ENCODE data around the gene UCN2.
A peak's percentile ranks its signal among the peaks of the same experiment; 100 is the strongest.
"Not testable (repeated sequence)": the region's sequence is repeated elsewhere in the genome, so short reads cannot be mapped to it uniquely, and the experiment has no call there.

Gene UCN2

DNA sequence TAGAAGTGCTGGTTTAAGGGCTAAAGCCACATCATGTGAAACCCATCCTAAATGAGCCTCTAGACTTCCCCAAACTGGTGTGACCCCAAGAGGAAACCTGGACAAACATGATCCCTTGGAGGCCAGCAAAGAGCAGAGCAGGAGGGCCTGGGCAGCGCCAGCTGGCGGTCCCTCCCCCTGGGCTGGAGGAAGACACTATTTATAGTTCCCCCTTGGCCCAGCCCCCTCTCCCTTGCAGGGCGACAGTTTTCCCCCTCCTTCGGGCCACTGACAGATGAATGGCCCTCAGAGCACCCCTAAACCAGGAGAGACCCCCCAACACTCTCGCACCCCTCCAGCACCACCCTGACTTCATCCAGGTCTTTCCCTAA is 2.9 kb downstream of the UCN2 start:
- DNase-seq = peak; percentile 46

DNA sequence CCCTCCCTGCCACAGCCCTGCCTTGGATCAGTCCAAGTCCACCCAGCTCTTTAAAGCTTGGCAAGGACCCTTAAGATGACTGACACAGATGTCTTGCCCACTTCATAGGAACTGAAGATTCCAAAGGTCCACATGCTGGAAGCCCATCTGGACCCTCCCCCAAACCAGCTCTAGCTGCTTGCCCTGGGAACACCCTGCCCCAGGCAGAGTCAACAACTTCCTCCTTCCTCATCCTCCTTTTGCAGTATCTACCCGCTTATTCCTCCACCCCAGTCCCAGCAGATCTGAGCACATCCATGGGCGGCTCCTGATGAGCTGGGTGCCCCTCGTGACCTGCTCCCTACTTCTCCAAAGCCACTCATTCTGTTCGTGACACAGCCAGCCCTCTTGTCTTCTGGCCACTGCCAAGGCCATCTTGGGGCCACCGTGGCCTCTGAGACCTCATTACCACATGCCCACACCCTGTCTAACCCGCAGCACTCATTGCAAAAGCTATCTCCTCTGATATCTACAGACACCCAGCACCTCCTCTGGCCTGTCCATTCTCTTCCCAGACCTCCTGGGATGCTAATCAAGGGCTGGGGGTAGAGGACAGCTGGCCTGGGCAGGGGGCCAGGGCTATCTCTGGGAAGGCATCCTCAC is 5.0 kb downstream of the UCN2 start:
- no peak for DNase-seq

DNA sequence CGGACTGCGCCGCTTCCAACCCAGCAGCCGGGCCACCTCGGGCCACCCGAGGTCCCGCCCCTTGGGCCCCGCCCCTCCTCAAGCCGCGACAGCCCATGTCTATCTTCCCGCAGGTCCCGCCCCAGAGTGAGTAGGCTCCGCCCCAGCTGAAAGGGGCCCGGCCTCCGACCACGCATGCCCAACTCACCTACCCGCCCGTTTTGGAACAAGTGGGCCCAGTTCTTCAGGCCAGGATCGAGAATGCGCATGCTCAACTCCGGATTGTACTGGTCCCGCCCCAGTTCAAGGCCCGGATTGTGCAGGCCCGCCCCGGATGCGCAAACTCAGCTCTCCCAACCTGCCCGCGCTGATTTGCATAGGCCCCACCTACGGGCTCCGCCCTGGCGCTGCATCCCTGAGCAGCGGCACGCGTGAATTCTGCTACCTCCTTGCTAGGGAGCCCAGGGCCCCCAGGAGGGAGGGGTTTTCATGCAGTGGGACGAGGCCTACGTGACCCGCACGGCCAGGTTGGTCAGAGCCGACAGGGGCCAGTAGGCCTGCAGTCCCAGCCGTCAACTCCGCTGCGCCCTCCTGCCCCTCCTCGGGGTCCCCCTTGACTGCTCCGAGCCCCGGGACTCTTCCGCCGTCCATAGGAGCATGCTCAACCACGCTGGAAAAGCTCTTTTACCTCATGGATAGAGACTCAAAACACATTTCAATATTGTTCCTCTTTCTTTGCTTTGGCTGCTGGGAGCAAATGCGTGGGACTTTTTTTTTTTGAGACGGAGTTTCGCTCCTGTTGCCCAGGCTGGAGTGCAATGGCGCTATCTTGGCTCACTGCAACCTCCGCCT is 6.6 kb downstream of the UCN2 start, which contains the start of gene PFKFB4:
Gene PFKFB4 (minus strand): TSS at position 8 of the 831 bp plus-strand sequence. CDS start 26 bp downstream, outside the sequence.
- DNase-seq = peak; percentile 93

DNA sequence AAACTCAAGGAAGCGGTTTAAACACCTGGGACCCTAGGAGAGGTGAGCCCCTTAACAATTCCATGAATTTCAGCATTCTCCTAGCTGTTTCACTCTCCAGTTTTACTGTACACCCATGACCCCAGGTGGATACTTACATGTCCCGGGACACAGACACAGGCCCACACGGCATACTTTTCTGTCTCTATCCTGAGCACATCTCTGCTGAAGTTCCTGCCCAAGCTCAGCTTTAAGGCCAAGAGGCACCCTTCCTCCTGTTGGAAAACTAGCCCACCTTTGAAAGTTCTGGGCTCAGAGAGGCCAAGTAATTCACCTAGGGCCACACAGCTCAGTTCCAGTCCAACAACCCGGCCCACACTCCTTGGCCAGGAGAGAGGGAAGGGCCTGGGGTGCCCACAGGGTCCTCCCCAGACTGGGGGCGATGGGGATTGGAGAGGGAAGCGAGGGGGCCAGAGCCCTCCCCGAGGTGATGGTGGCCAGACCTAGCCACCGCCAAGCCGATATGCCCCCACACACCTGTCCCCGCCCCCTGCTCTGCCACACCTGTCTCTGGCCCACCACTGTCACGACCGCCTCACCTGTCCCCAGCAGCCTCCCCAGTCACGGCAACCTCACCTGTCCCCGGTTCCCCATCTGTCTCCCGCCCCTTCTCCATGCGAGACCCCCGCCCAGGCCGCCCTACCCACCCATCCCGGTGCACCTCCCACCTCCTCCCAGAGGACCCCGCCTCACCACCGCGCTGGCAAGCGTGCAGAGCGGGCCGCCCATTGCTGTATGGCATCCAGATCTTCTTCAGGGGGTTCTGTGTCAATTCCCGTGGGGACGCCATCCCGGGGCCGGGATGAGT is 7.4 kb downstream of the UCN2 start:
- DNase-seq = no peak

DNA sequence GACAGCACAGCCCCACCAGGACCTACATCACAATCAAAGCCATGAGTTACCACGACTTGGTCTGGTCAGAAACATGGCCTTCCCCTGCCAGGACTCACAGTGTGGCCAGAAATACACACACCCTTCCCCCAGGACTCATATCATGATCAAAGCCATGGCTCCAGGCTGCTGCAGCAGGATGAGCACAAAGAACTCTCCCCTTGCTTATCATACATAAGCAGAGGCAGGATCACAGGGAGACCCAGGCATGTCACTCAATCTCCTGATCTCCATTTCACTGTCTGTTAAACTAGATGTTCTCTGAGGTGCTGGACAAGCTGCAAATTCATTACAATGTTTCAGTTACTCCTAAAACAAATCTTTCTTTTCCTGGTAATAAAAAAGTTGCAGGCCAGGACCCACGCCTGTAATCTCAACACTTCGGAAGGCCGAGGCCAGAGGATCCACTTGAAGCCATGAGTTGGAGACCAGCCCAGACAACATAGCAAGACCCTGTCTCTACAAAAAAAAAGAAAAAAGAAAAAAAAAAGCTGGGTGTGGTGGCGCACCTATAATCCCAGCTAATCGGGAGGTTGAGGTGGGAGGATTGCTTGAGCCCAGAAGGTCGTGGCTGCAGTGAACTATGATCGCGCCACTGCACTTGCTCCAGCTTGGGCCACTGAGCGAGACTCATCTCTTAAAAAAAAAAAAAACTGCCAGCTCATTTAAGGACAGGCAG is 8.2 kb downstream of the UCN2 start:
- DNase-seq = no peak

DNA sequence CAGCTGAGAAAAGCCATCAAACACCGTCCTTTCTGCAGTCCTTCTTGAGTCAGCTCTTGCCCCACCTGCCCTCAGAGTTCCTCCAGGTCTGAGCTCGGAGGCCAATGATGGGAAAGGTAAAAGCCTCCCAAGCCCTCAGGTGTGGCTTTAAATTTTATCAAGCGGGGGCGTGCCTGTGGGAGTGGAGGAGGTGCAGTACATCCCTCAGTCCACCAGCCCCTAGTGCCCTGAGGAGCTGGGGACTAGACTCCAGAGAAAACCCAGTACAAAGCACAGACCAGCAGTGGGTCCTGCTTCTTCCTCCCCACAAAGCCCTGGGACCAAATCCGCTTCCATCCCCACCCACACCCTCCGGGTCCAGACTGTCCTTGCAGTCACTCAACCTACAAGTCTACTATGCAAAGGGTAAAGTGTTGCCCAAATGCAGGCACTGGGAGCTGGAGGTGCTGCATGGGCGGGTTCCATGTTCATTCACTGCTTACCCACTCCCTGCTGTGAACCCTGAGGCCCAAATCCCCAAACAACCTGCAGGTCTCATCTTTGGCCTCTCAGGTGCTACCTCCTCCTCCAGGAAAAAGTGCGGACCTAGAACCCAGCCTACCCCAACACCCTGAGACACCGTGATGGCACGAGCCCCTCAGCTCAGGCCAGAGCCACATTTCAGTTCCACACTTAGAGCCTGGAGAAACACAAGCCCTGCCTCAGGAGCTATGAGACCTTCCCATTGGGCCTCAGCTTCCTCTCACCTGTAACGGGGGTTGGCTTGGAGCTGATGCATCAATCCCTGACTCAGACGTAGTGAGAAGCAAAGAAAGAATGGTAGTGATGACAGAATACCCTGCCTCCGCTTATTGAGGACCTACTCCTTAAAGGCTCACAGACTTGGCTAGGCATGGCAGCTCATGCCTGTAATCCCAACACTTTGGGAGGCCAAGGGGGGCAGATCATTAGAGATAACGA is 9.4 kb downstream of the UCN2 start:
- DNase-seq = no peak

DNA sequence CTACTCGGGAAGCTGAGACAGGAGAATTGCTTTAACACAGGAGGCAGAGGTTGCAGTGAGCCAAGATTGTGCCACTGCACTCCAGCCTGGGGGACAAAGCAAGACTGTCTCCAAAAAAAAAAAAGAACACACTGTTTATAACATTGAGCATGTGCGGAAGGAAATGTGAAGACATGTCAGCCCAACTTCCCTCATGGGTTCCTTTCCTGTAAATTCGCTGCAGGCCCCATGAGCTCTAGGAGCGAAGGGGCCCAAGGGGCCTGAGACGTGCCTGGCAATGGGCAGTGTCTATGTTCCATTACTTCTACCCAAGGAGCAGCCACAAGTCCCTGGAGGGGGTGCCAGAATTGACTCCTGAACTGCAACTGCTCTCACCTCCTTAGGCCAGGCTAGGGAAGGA is 10.2 kb downstream of the UCN2 start:
- no peak for DNase-seq

DNA sequence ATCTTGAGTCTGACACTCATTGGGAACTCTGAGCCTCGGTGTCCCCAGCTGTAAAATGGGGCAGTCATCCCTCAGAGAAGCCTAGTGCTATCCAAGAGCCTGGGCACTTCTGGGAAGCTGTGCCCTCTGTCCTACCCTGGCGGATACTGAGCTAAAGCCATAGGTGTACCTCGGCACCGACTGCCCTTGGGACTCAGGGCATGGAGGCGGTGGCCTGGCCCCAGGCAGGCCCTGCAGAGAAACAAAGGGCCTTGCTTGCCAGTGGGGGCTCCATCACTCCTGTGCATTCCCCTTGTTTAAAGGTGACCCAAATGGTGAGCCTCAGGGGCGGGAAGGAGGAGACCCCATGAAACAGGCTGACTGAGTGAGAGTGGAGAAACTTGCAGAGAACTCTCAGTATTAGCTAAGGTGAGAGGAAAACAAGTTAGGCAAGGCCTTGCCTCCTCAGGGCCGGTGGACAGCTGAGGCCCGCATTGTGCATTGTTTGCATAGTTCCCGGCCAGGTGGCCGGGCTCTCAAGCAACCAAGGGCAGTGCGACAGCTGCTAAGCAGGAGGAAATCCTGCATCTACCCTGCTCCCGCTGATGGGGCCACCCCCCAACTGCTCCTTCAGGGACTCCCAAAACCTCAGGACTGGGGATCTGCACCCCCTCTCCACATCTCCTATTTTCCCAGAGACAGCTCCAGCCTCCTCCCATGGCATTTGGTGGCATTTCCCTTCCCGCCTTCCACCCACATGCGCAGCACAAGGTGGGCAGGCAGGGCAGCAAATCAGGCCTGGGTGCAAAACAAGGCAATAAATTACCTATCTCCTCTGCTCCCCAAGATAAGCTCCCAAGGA is 11.2 kb downstream of the UCN2 start:
- DNase-seq = peak; percentile 61

DNA sequence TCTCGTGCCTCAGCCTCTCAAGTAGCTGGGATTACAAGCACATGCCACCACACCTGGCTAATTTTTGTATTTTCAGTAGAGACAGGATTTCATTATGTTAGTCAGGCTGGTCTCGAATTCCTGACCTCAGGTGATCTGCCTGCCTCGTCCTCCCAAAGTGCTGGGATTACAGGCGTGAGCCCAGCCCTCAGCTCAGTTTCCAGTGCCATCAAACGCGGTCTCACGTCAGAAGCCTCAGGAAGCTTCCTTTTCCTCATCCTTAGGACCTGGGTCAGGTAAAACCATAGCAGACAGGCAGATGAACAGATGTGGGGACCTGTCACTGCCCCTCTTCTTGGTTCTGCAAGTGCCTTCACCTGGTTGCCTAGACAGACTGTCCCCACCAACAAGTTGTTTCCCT is 11.9 kb downstream of the UCN2 start:
- not testable (repeated sequence) for DNase-seq

DNA sequence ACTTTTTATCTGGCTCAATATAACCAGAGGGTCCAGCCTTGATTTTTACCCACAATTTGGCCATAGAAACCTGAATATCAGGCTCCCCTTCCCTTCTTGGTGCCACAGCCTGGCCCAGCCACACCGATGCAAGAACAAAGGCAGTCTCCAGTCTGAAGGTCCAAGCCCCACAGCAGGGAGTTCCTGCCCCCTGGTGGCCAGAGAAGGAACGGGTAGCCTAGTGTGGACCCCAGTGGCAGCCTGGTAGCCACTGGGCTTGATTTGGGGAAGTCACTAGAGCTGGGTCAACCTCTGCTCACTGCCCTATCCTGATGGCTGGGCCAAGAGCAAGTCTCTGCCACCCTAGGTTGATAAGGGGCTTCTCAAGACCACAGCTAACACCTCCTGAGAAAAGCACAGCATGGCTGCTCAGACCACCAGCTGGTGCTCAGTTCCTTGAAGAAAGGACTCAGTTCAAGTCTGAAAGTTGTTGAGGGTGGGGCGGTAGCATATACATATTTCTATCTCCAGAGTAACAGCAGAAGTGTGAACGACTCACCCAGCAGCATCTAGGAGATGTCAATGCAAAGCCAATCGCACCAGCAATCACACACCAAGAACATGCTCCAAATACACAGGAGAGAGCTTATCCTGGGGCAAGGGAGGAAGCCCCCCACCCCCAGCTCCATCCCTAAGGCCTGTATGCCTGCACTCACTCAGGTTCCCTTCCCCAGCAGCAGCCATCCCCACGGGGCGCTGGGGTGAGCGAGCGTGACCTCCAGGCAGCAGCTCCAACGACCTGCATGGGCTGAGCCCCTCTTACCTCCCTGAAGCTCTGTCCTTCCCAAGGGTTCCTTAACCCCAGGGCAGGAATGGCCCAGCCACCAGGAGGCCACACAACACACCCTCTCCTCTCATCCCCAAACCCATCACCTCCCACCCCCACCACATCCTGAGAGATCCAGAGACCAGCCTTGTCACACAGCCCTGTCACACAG is 14.6 kb downstream of the UCN2 start:
- peak; percentile 50 for DNase-seq

DNA sequence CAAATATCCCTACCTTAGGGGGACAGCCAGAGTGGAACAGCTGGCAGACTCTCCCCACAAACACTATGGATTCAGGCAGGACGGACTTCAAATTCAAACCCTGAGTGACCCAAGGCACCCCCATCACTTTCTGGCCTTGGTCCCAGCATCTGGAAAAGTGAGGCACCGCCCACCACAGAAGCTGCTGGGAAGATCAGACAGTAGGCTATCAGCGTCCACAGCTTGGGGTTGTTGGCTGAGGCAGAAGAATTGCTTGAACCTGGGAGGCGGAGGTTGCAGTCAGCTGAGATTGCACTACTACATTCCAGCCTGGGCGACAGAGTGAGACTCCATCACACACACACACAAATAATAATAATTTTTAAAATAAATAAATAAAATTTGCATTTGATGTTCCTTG is 15.5 kb downstream of the UCN2 start:
- DNase-seq = no peak

DNA sequence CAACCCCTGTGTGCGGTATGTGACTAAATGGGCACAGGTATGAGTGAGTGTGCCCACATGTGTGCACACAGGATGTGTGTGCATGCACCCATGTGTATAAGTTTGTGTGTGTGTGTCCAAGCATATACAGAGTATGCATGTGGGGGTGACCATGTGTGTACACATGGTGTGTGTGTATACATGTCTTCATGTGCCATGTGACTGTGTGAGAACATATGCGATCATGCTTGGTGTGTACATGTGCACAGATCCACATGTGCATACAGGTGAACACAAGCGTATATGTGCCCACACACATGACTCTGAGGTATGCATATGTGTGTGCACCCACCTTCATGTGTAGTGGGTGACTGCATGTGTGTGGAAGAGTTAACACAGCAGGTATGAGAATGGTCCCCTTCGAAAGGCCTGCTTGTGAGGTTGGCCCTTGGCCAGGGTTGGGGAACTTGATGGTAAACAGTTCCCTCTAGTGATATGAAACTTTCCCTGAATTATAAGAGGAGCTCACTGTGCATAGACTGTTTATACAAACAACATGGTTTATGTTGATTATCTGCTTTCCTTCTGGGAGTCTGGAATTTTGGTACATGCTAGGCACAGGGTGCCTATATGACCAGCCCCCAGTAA is 17.3 kb downstream of the UCN2 start:
- no peak for DNase-seq

DNA sequence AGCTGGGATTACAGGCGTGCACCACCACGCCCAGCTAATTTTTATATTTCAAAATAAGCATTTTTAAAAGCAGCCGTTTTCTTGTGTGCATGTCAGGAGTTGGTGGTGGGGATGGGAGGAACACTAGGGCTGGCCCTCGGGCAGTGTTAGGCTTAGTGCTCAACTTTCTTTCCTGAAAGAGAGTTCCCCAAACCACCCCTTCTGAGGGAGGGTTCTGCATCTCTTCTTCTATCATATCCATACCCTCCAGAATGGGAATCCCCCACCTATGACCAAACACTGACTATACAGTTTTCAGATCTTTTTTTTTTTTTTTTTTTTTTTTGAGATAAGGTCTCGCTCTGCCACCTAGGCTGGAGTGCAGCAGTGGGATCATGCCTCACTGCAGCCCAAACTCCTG is 19.4 kb downstream of the UCN2 start:
- no peak for DNase-seq

DNA sequence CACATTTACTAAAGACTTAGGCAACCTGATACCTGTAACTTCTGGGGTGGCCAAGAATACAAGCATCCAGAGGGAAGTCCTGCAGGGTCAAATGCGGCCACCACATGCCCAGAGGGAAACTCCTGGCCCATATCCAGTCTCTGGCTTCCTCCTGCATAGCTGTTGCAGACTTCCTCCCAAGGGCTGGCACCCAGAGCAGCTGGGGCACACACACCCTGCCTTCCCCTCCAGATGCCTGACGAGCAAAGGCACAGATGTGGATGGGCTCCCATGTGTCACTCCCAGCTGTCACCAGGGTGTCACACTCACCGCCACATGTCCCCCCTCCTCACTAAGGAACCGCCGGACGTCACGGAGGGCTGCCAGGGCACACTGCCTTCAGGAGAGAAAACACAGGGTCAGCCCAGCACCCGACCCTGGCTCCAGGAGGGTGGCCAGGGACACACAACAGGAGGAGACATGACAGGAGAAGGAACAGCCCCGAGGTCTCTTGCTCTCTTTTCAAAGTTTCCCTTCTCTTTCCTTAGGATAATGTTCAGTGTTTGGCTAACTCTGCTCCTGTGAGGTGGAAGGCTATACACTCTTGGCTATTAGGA is 20.2 kb downstream of the UCN2 start:
- DNase-seq = no peak

DNA sequence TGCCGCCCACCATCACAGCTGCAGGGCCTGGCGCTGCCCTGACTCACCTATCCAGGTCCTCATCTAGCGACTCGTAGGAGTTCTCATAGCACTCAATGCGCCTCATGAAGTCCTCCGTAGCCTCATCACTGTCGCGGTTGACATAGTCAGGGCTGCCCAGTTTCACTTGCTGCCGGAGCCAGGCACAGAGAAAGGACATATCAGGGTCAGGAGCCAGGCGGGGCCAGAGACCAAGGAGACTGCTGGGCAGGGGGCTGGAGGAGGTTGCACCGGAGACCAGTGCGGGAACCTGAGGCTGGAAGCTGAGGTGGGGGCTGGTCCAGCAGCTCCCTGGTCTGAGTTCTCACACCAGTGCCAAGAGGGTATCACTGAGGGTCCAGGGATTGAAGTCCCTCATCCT is 25.1 kb downstream of the UCN2 start:
- no peak for DNase-seq

DNA sequence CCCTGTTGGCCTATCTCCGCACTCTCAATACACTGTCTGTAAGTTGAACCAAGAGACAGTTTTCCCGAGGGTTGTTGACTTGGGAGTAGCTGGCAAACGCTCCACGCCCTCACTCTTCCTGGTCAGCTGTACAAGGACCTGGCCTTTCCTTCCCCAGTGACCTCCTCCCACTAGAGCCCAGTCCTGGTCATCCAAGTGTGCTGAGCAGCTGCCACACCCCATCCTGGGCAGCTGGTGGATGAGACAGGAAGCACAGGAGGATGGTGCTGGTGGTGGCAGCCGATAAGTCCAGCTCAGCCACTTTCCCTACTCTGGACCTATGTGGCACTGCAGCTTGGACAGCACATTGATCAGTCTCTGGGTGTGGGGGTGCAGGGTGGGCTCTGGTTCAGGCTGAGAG is 26.8 kb downstream of the UCN2 start:
- no peak for DNase-seq

DNA sequence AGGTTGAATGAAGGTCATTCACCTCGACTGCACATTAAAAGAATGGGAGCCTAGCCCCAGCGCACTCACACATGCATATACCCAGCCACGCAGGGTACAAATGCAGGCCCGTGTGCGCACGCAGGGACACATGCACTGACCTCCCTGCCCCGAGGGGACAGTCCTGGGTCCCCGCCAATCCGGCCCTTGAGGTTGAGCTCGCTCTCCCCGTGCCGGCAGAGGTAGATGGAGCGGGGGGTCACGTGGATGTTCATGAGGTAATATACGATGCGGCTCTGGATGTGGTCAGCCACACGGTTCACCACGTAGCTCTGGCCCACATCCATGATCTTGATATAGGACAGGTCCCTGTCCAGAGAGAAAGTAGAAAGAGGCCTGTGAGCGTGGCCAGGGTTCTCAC is 27.5 kb downstream of the UCN2 start:
- DNase-seq = no peak

DNA sequence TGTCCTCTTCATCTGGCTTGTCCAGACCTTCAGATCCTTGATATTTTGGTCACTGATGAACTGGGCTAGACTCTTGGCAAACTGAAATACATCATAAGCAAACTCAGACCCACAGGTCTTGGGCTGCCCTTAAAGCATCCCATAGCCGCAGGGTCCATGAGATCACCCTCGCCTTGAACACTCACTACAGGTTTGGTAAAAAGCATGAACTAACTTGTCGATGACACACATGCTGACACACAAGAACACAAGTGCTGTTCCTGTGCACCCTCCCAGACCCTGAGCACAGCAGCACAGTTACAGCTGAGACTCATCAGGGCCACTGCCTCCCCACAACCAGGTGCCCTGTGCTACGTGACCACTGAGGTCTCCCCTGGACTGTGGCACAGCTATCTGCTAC is 28.0 kb downstream of the UCN2 start:
- DNase-seq = no peak

DNA sequence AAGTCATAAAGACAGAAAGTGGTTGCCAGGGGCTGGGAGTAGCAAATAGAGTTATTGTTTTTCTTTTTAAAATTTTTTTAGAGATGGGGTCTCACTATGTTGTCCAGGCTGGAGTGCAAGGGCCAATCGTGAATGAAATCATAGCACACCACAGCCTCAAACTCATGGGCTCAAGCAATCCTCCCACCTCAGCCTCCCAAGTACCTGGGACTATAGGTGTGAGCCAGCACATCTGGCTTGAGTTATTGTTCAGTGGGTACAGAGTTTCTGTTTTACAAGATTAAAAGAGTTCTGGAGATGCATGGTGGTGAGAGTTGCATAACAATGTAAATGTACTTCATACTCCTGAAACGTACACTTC is 30.6 kb downstream of the UCN2 start:
- no peak for DNase-seq

Data from SHP77 treated with DMSO at 0.1 percent for 48 hours (cell line).